ENCODE measurements around the gene PIP4P1.

PIP4P1 gene

DNA sequence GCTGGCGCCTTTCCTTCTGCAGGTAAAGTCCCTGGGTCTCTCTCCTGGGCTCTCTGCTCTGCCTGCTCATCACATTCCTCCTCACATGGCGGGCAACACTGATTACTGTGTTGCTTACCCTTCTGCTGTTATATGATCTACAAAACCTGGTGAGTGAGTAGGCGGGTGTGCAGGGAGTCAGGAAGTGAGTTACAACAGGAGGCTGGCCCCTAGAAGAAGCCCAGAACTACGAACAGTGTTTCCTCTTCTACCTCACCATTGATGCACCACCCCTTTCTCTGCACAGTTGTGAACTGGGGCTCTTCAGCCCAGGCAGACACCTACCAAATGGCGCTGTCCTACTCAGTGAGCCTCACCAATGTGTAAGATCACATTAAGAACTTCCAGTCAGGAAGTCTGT lies 20.4 kb downstream of the PIP4P1 start:
- POLR2A ChIA-PET: interaction anchor here (1.0 kb wide), 1 partner anchor 29 kb away, joined by 3 read pairs; no protein-coding TSS in a partner anchor

GRCh38 chr14:20440465-20440864 lies 20.8 kb downstream of the PIP4P1 start:
- ChIA-PET POLR2A (interaction anchor here (1.0 kb wide), 1 partner anchor 29 kb away, joined by 3 read pairs; no protein-coding TSS in a partner anchor), CTCF (interaction anchor here (0.7 kb wide), 1 partner anchor 26 kb away, joined by 3 read pairs; no protein-coding TSS in a partner anchor)
- Histone ChIP-seq H3K27ac (ENCODE audit: extremely low read depth, low read depth, low read length) (no peak overlapping the region), H3K36me3 (ENCODE audit: control insufficient read depth in 2 of 2, insufficient read depth in 1 of 2, low read length in 2 of 2) (peaks cover 0 to 13% of the 10 kb centered on the region in 2 experiments; a peak in 2 of 3 replicates), H3K4me1 (ENCODE audit: control insufficient read depth, insufficient read depth, low read length) (no peaks in the 10 kb centered on the region), H3K9me3 (ENCODE audit: control insufficient read depth, insufficient read depth, low read depth, low read length) (no peaks in the 10 kb centered on the region), H3K4me3 (ENCODE audit: low read depth, low read length) (no peak overlapping the region)
- TF ChIP-seq SCRT2 (tag by site-specific recombination; IDR thresholded peaks at IDR 0.05) (no peak), ZNF501 (tag by site-specific recombination; IDR thresholded peaks at IDR 0.05) (no peak), ZNF311 (tag by site-specific recombination; IDR thresholded peaks at IDR 0.05; ENCODE audit: borderline replicate concordance) (no peak), ZNF146 (tag by site-specific recombination; IDR thresholded peaks at IDR 0.05) (no peak), ZNF114 (tag by site-specific recombination; IDR thresholded peaks at IDR 0.05) (no peak)
- TF ChIP-seq, protein P1, sequence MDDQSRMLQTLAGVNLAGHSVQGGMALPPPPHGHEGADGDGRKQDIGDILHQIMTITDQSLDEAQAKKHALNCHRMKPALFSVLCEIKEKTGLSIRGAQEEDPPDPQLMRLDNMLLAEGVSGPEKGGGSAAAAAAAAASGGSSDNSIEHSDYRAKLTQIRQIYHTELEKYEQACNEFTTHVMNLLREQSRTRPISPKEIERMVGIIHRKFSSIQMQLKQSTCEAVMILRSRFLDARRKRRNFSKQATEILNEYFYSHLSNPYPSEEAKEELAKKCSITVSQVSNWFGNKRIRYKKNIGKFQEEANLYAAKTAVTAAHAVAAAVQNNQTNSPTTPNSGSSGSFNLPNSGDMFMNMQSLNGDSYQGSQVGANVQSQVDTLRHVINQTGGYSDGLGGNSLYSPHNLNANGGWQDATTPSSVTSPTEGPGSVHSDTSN (CRISPR knock-in tag; IDR thresholded peaks at IDR 0.05): no peak

More for the DNA sequence above, 20.4 kb downstream of the PIP4P1 start:
- CTCF ChIA-PET: interaction anchor here (0.7 kb wide), 1 partner anchor 26 kb away, joined by 3 read pairs; no protein-coding TSS in a partner anchor
- H3K9me3 ChIP-seq (ENCODE audit: control insufficient read depth, insufficient read depth, low read depth, low read length): no peaks in the 10 kb centered on the region
- no peak overlapping the region for H3K4me3 ChIP-seq (ENCODE audit: low read depth, low read length)
- H3K27ac ChIP-seq (ENCODE audit: extremely low read depth, low read depth, low read length): no peak overlapping the region
- no peaks in the 10 kb centered on the region for H3K4me1 ChIP-seq (ENCODE audit: control insufficient read depth, insufficient read depth, low read length)
- peak; percentile 29; the same call in 1 of the 2 replicates for TF ChIP-seq ZFHX2 (tag by site-specific recombination; conservative IDR thresholded peaks at IDR 0.05)
- TF ChIP-seq BCL6B (tag by site-specific recombination; IDR thresholded peaks at IDR 0.05): no peak
- peaks cover 3 to 17% of the 10 kb centered on the region in 2 experiments; a peak in 2 of 3 replicates for H3K36me3 ChIP-seq (ENCODE audit: control insufficient read depth in 2 of 2, insufficient read depth in 1 of 2, low read length in 2 of 2)

GRCh38 chr14:20438664-20439063 lies 22.6 kb downstream of the PIP4P1 start:
- no peak overlapping the region for H3K27ac ChIP-seq (ENCODE audit: extremely low read depth, low read depth, low read length)
- CTCF ChIA-PET: no interaction called here
- no peaks in the 10 kb centered on the region for H3K36me3 ChIP-seq (ENCODE audit: control insufficient read depth in 2 of 2, insufficient read depth in 1 of 2, low read length in 2 of 2)
- POLR2A ChIA-PET: no interaction called here
- TF ChIP-seq, protein P2, sequence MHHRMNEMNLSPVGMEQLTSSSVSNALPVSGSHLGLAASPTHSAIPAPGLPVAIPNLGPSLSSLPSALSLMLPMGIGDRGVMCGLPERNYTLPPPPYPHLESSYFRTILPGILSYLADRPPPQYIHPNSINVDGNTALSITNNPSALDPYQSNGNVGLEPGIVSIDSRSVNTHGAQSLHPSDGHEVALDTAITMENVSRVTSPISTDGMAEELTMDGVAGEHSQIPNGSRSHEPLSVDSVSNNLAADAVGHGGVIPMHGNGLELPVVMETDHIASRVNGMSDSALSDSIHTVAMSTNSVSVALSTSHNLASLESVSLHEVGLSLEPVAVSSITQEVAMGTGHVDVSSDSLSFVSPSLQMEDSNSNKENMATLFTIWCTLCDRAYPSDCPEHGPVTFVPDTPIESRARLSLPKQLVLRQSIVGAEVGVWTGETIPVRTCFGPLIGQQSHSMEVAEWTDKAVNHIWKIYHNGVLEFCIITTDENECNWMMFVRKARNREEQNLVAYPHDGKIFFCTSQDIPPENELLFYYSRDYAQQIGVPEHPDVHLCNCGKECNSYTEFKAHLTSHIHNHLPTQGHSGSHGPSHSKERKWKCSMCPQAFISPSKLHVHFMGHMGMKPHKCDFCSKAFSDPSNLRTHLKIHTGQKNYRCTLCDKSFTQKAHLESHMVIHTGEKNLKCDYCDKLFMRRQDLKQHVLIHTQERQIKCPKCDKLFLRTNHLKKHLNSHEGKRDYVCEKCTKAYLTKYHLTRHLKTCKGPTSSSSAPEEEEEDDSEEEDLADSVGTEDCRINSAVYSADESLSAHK (tag by site-specific recombination; IDR thresholded peaks at IDR 0.05): no peak
- TF ChIP-seq ZNF677 (tag by site-specific recombination; IDR thresholded peaks at IDR 0.05) (no peak), ZBTB48 (tag by site-specific recombination; IDR thresholded peaks at IDR 0.05) (no peak), ZNF302 (tag by site-specific recombination; IDR thresholded peaks at IDR 0.05; ENCODE audit: low read depth) (no peak), ZNF423 (tag by site-specific recombination; IDR thresholded peaks at IDR 0.05) (no peak), ZNF704 (tag by site-specific recombination; IDR thresholded peaks at IDR 0.05) (no peak), TSHZ1 (tag by site-specific recombination; IDR thresholded peaks at IDR 0.05; ENCODE audit: borderline replicate concordance) (no peak), ZNF830 (tag by site-specific recombination; IDR thresholded peaks at IDR 0.05; ENCODE audit: low read depth) (no peak)
- TF ChIP-seq, protein P3, sequence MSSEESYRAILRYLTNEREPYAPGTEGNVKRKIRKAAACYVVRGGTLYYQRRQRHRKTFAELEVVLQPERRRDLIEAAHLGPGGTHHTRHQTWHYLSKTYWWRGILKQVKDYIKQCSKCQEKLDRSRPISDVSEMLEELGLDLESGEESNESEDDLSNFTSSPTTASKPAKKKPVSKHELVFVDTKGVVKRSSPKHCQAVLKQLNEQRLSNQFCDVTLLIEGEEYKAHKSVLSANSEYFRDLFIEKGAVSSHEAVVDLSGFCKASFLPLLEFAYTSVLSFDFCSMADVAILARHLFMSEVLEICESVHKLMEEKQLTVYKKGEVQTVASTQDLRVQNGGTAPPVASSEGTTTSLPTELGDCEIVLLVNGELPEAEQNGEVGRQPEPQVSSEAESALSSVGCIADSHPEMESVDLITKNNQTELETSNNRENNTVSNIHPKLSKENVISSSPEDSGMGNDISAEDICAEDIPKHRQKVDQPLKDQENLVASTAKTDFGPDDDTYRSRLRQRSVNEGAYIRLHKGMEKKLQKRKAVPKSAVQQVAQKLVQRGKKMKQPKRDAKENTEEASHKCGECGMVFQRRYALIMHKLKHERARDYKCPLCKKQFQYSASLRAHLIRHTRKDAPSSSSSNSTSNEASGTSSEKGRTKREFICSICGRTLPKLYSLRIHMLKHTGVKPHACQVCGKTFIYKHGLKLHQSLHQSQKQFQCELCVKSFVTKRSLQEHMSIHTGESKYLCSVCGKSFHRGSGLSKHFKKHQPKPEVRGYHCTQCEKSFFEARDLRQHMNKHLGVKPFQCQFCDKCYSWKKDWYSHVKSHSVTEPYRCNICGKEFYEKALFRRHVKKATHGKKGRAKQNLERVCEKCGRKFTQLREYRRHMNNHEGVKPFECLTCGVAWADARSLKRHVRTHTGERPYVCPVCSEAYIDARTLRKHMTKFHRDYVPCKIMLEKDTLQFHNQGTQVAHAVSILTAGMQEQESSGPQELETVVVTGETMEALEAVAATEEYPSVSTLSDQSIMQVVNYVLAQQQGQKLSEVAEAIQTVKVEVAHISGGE (tag by site-specific recombination; conservative IDR thresholded peaks at IDR 0.05; ENCODE audit: low read depth): no peak
- H3K9me3 ChIP-seq (ENCODE audit: control insufficient read depth, insufficient read depth, low read depth, low read length): no peaks in the 10 kb centered on the region
- no peaks in the 10 kb centered on the region for H3K4me1 ChIP-seq (ENCODE audit: control insufficient read depth, insufficient read depth, low read length)
- H3K4me3 ChIP-seq (ENCODE audit: low read depth, low read length): no peak overlapping the region
